Hepatocyte (in vitro differentiated cells): ENCODE results near the gene PDXDC1.
"Not testable (repeated sequence)": the region's sequence is repeated elsewhere in the genome, so short reads cannot be mapped to it uniquely, and the experiment has no call there.

Experiments used
- EZH2 ChIP-seq: fragments of 200-600 bp; sonication (generic); IDR thresholded peaks from 2 replicates; pipeline ENCODE4 v1.6.1; 2016; ENCODE audit warnings: antibody characterized with exemption, mild to moderate bottlenecking, borderline replicate concordance
- TF ChIP-seq, protein P1 (sequence below): fragments of 200-600 bp; sonication (generic); IDR thresholded peaks from 2 replicates; pipeline ENCODE4 v1.5.1; 2016; ENCODE audit warnings: antibody characterized with exemption, mild to moderate bottlenecking; ENCODE audit not compliant: poor library complexity

DNA sequence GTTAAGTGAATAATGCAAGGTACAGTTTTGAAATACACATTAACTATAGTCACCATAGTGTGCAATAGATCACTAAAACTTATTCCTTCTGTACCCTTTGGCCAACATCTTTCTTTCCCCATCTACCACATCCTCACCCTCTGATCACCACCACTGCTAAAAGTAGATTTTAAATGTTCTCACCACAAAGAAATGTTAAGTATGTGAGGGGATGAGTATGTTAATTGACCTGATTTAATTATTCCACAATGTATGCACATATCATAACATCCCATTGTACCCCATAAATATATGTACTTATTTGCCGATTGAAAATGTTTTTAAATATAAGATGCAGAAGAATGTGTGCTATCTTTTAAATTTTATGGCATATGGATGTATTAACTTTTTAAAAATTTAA lies 188.2 kb downstream of the PDXDC1 start:
- TF ChIP-seq, protein P1, sequence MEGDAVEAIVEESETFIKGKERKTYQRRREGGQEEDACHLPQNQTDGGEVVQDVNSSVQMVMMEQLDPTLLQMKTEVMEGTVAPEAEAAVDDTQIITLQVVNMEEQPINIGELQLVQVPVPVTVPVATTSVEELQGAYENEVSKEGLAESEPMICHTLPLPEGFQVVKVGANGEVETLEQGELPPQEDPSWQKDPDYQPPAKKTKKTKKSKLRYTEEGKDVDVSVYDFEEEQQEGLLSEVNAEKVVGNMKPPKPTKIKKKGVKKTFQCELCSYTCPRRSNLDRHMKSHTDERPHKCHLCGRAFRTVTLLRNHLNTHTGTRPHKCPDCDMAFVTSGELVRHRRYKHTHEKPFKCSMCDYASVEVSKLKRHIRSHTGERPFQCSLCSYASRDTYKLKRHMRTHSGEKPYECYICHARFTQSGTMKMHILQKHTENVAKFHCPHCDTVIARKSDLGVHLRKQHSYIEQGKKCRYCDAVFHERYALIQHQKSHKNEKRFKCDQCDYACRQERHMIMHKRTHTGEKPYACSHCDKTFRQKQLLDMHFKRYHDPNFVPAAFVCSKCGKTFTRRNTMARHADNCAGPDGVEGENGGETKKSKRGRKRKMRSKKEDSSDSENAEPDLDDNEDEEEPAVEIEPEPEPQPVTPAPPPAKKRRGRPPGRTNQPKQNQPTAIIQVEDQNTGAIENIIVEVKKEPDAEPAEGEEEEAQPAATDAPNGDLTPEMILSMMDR, result not testable (repeated sequence)
- TF ChIP-seq EZH2, result not testable (repeated sequence)
